Panc1 (cell line): ENCODE data around the gene B4GALNT2. TPM values are rescaled to one million over a fixed set of nuclear protein-coding genes. Genes with fewer than 3 reads are reported as not detected.
"Not testable (repeated sequence)": the region's sequence is repeated elsewhere in the genome, so short reads cannot be mapped to it uniquely, and the experiment has no call there.

Experiments used
- ATAC-seq: fragments of 200-7000 bp; cut with Tn5 transposase; 2 replicates; pipeline ENCODE4 v1.9.1; 2020; ENCODE audit warnings: mild to moderate bottlenecking, moderate library complexity
- BruUV-seq: library from RNA; stranded (reverse); fragments of 400-500 nt; replicated peaks from 2 replicates; lab custom pipeline; 2021; lab: Mats Ljungman, UMichigan
- CTCF ChIA-PET: fragments of 300-600 bp; sonication (Branson Sonifier 250); formaldehyde crosslinking; loops from one replicate; lab custom pipeline; 2022; ENCODE audit warnings: antibody characterized with exemption; lab: Charles Lee
- POLR2A ChIA-PET: fragments of 300-600 bp; sonication (Branson Sonifier 250); formaldehyde crosslinking; loops from one replicate; lab custom pipeline; 2022; ENCODE audit warnings: antibody characterized with exemption; lab: Charles Lee
- DNase-seq: peaks from one replicate; pipeline ENCODE4 v3.0.0-alpha.2; 2010; ENCODE audit warnings: low read depth, low spot score
- H3K27ac ChIP-seq: 2 replicates; pipeline ENCODE4 v1.5.1; 2011; ENCODE audit warnings: mild to moderate bottlenecking, low read length, inconsistent platforms
- H3K27me3 ChIP-seq: fragments of 200-500 bp; sonication (Bioruptor generic); 2 replicates; pipeline ENCODE4 v1.6.0; 2014; ENCODE audit warnings: low read length, inconsistent platforms; ENCODE audit not compliant: control insufficient read depth, insufficient read depth
- H3K36me3 ChIP-seq: fragments of 200-500 bp; sonication (Bioruptor generic); 2 replicates; pipeline ENCODE4 v1.5.1; 2014; ENCODE audit warnings: inconsistent platforms, mild to moderate bottlenecking, low read length, moderate library complexity; ENCODE audit not compliant: control insufficient read depth, insufficient read depth
- H3K4me1 ChIP-seq: 2 replicates; pipeline ENCODE4 v1.5.1; 2011; ENCODE audit warnings: inconsistent platforms, mild to moderate bottlenecking, low read length, moderate library complexity; ENCODE audit not compliant: control insufficient read depth, insufficient read depth
- H3K4me3 ChIP-seq, 2 experiments: 2 replicates each; pipeline ENCODE4 v1.5.1; 2011 to 2012; ENCODE audit warnings: low read depth in 2 of 2, low read length in 2 of 2, mild to moderate bottlenecking in 2 of 2, inconsistent platforms in 1 of 2, moderate library complexity in 1 of 2
- H3K9me3 ChIP-seq: fragments of 200-500 bp; sonication (Bioruptor generic); 2 replicates; pipeline ENCODE4 v1.5.1; 2014; ENCODE audit warnings: low read depth, mild to moderate bottlenecking, inconsistent platforms, low read length, moderate library complexity; ENCODE audit not compliant: control insufficient read depth, insufficient read depth
- CTCF ChIP-seq: fragments of 450-650 bp; IDR thresholded peaks from 2 replicates; pipeline ENCODE4 v1.5.1; 2017; ENCODE audit warnings: mild to moderate bottlenecking
- POLR2AphosphoS5 ChIP-seq: IDR thresholded peaks from 2 replicates; pipeline ENCODE4 v1.6.1; 2012; ENCODE audit warnings: mild to moderate bottlenecking, low read depth, low read length, moderate library complexity
- REST ChIP-seq, 2 experiments: IDR thresholded peaks; 2 replicates each; pipeline ENCODE4 v1.6.1; 2011 to 2012; ENCODE audit warnings: low read depth in 2 of 2, control low read depth in 1 of 2, low read length in 1 of 2, mild to moderate bottlenecking in 1 of 2, moderate library complexity in 1 of 2; ENCODE audit not compliant: insufficient read depth in 1 of 2
- SIN3A ChIP-seq: IDR thresholded peaks from 2 replicates; pipeline ENCODE4 v1.6.1; 2012; ENCODE audit warnings: low read depth, mild to moderate bottlenecking, low read length, moderate library complexity, borderline replicate concordance; ENCODE audit not compliant: insufficient read depth
- TCF7L2 ChIP-seq: IDR thresholded peaks from 2 replicates; pipeline ENCODE4 v1.6.1; 2011; ENCODE audit warnings: mild to moderate bottlenecking, low read depth, low read length, inconsistent platforms
- in situ Hi-C: cut with HindIII; loops from 2 replicates; pipeline ENCODE4 v1.10.0; 2016; ENCODE audit warnings: low sequenced_read_pairs, low pct_unique_long_range_greater_than_20kb
- intact Hi-C: fragments of 100-400 bp; cut with micrococcal nuclease; formaldehyde crosslinking; loops from one replicate; pipeline ENCODE4 v1.10.0; 2022; ENCODE audit not compliant: unreplicated experiment
- total RNA-seq: library from RNA; stranded (reverse); gene quantifications from one replicate; pipeline ENCODE4 v1.2.1, GENCODE V29; 2021; ENCODE audit not compliant: unreplicated experiment

Gene B4GALNT2
- total RNA-seq, 1 experiment from 2014 or later, result not detected

- Histone ChIP-seq H3K27ac (no peak overlapping the region), H3K4me1 (no peaks in the 10 kb centered on the region; the same call in 1 of the 2 replicates), H3K27me3 (no peaks in the 10 kb centered on the region), H3K36me3 (no peaks in the 10 kb centered on the region), H3K4me3 (no peak overlapping the region), H3K9me3 (no peaks in the 10 kb centered on the region; the same call in 1 of the 2 replicates)
- in situ Hi-C loops, result no loop called here
- ATAC-seq, result no peak
- intact Hi-C loops, result no loop called here
- no peak for DNase-seq
- BruUV-seq, result no TSS peak
- POLR2A ChIA-PET, result no interaction called here
- no peak for TF ChIP-seq CTCF
- TF ChIP-seq TCF7L2, result no peak
- TF ChIP-seq POLR2AphosphoS5, result no peak
- no peak for TF ChIP-seq REST (IDR thresholded peaks at IDR 0.05; ENCODE audit: insufficient read depth in 1 of 2, low read depth in 2 of 2, low read length in 1 of 2)
- TF ChIP-seq SIN3A, result no peak
- CTCF ChIA-PET, result no interaction called here
Observed at GRCh38 chr17:49183341-49183740, 50.8 kb downstream of the B4GALNT2 start.

DNA sequence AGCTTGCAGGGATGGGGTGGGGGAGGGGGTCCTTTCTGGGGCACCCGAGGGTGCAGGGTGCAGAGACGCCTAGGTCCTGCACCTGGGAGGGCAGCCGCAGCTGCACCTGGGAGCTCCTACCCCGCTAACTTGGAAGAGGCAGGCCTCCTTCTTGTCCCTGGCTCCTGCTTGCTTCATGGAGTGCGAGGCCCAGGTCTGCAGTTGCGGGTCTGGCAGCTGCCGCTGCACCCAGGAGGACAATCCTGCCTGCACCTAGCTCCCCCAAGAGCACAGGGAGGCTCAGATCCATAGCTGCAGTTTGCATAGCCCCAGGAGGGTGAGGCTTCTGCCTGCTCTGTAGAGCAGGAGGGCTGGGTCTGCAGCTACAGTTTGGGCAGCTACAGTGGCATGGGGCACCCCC lies 51.2 kb downstream of the B4GALNT2 start:
- H3K4me3 ChIP-seq, result no peak overlapping the region
- ChIA-PET CTCF (no interaction called here), POLR2A (no interaction called here)
- ATAC-seq (no peak), DNase-seq (no peak)
- no TSS peak for BruUV-seq
- no peaks in the 10 kb centered on the region; the same call in 1 of the 2 replicates for H3K4me1 ChIP-seq
- intact Hi-C loops, result no loop called here
- no peak overlapping the region for H3K27ac ChIP-seq
- H3K36me3 ChIP-seq, result no peaks in the 10 kb centered on the region
- TF ChIP-seq POLR2AphosphoS5 (no peak), CTCF (no peak), SIN3A (no peak), TCF7L2 (no peak), REST (IDR thresholded peaks at IDR 0.05; ENCODE audit: insufficient read depth in 1 of 2, low read depth in 2 of 2, low read length in 1 of 2) (no peak)
- no peaks in the 10 kb centered on the region; the same call in 1 of the 2 replicates for H3K9me3 ChIP-seq
- in situ Hi-C loops, result no loop called here
- no peaks in the 10 kb centered on the region for H3K27me3 ChIP-seq

DNA sequence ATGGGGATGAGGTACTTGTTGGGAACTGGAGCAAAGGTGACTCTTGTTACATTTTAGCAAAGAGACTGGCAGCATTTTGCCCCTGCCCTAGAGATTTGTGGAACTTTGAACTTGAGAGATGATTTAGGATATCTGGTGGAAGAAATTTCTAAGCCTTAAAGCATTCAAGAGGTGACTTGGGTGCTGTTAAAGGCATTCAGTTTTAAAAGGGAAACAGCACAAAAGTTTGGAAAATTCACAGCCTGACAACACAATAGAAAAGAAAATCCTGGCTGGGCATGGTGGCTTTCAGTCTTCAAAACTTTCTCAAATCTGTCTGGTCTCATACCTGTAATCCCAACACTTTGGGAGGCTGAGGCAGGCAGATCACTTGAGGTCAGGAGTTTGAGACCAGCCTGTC lies 52.0 kb downstream of the B4GALNT2 start:
- intact Hi-C loops, H3K36me3 ChIP-seq, POLR2A ChIA-PET, H3K27ac ChIP-seq, ATAC-seq, H3K9me3 ChIP-seq, DNase-seq, in situ Hi-C loops, H3K27me3 ChIP-seq, BruUV-seq, H3K4me1 ChIP-seq, H3K4me3 ChIP-seq: not testable (repeated sequence)
- CTCF ChIA-PET, result interaction anchor here (0.6 kb wide), 1 partner anchor 137 kb away, joined by 7 read pairs; no protein-coding TSS in a partner anchor

DNA sequence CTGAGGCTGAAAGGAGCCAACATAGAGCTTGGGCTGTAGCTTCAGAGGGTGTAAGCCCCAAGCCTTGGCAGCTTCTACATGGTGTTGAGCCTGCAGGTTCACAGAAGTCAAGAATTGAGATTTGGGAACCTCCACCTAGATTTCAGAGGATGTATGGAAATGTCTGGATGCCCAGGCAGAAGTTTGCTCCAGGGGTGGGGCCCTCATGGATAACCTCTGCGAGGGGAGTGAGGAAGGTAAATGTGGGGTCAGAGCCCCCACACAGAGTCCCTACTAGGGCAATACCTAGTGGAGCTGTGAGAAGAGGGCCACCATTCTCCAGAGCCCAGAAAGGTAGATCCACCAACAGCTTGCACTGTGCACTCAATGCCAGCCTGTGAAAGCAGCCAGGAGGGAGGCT lies 52.8 kb downstream of the B4GALNT2 start:
- H3K9me3 ChIP-seq, DNase-seq, H3K27ac ChIP-seq, intact Hi-C loops, H3K36me3 ChIP-seq, H3K4me1 ChIP-seq, H3K27me3 ChIP-seq, in situ Hi-C loops, ATAC-seq, H3K4me3 ChIP-seq, POLR2A ChIA-PET, BruUV-seq: not testable (repeated sequence)
- CTCF ChIA-PET, result interaction anchor here (0.6 kb wide), 1 partner anchor 126 kb away, joined by 5 read pairs; no protein-coding TSS in a partner anchor
